Stimulated activated CD4-positive, alpha-beta T cell treated with anti-CD3 and anti-CD28 coated beads, TNF-alpha, amount 100 ng/mL, for 4 hours (primary cell): ENCODE data around the gene UBE2M.
"Not testable (repeated sequence)": the region's sequence is repeated elsewhere in the genome, so short reads cannot be mapped to it uniquely, and the experiment has no call there.

Experiments used
- DNase-seq, 3 experiments: peaks; one replicate each; pipeline ENCODE4 v3.0.0-alpha.2; 2020; ENCODE audit warnings: low read depth in 3 of 3

The UBE2M gene

GRCh38 chr19:58539169-58539559 lies 19.2 kb downstream of the UBE2M start:
- DNase-seq, result not testable (repeated sequence)

DNA sequence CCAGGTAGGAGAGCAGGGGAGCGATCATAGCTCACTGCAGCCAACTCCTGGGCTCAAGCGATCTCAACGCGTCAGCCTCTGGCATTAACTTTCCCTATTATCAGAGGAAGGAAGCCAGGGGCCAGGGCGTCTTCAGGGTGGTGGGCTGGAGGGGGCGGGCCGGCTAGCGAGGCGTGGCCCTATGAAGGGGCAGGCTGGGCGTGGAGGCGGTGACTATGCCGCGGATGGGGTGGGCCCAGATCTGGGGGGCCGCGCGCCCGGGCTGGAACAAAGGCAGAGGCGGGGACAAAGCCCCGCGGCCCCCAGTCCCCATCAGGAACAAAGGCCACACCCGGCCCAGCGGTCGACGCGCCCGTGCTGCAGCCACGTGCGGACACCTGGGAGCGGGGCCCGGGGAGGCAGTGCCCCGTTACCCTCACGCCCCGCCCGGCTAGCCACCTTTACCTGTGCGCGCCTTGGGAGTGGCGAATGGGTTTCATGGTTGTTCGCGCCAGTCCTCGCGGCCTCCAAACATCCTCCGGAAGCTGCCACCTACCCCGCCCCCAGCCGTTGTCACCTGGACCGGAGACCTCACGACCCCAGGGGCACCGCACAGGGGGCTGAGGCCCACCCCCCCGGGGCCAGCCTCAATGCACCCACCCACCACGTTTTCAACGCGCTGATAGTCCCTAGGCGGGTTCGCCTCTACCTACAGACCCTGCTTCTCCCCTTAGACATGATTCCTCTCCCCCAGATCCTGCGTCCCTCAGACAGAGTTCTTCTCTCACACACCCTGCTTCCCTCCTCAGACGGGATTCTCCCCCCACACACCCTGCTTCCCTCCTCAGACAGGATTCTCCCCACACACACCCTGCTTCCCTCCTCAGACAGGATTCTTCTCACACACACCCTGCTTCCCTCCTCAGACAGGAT lies 19.9 kb downstream of the UBE2M start:
- no peak for DNase-seq

DNA sequence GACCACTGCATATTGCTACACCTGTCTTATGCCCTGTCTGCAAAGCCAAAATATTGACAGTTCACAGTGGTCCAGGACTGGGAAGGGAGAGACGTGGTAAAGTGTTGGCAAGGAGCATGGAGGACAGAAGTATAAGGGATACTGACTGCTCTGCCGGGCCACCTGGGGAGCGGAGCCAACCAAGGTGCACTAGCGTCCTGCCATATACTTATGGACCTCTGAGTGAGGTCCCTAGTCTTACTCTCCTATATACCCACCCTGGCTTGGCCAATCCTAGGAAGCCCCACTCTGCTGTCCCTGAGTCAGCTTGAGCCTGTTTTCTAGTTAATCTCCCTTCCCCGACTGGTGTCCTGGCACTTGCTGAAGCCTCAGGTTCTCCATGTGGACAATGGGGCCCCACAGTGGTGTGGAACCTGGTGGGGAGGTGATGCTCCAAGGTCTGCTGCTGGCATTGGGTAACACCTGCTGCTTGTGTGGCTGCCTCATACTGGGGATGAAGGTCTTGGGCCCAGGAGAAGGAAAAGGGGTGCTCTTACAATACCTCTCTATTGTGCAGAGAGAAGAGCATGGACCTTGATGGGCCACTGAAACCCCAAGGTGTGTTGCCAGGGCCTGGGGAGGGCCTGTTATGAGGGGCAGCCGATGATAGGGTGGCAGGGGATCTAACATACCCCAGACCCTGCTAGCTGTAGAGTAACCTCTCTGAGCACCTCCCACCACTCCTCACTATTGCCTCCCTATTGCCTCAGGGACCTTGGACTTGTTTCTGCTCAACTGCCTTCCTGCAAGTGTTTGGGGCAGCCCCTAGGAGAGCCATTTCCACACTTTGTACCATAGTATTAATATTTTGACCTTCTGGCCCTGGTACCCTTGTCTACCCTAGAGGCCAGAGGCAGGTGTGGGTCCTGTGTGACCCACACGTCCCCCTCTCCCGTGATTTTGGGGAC lies 21.3 kb downstream of the UBE2M start:
- DNase-seq, result no peak

GRCh38 chr19:58535857-58536256 lies 22.6 kb downstream of the UBE2M start:
- no peak for DNase-seq

DNA sequence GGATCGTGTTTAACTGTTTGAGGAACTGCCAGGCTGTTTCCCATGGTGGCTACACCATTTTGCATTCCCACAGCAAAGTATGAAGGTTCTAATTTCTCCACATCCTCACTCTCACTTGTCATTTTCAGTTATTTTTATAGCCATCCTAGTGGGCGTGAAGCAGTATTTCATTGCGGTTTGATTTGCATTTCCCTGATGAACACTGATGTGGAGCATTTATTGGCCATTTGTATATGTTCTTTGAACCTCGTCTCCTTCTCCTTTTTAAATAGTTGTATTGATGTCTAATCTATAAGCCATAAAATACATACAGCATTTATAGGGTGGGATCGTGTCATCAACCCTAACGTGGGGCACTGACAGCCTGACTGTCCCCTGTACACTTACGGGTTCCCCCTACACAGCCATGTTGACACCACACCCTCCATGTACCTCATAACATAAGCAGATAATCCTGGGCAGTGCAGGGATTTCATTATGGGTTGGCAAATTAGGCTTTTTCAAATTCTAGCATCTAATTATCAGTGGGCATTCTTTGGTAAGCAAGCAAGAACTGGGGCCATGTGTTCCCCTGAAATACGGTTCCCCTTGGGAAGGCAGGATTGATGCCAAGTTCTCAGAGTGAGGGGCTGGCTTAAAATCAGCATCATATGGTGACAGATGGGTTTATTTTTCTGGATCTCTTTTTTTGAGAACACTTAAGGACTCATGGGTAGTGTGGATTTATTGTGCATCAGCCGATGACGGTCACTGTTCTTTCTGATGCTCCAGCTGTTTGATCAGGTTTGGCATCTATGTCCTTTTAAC lies 27.2 kb downstream of the UBE2M start:
- DNase-seq, result no peak

DNA sequence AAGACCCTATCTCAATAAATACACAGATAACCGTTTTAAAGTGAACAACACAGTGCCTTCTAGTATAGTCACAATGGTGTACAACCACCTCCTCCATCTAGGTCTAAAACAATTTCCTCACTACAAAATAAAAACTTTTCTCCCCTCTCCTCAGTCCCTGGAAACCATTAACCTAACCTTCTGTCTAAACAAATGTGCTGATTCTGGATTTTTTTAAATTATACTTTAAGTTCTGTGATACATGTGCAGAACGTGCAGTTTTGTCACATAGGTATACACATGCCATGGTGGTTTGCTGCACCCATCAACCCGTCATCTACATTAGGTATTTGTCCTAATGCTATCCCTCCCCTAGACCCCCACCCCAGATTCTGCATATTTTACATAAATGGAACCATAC lies 29.0 kb downstream of the UBE2M start:
- DNase-seq, result no peak

DNA sequence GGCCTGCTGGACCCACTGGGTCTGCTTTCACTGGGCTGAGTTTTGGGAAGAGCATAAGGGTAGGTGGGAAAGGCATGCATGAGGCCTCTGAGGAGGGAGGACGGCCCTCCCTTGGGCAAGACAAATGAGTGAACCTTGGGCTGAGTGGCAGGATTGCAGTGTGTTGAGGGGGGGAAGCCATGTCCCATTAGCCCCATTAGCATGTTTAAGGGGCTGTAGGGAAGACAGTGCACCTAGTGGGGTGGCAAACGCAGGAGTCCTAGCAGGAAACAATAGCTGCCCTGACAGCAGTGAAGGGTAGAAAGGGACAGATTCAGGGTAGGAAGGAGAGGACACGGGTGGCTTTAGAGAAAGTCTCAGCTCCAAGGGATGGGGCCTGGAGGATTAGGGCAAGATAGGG lies 35.7 kb downstream of the UBE2M start:
- DNase-seq, result no peak

- DNase-seq, result no peak
Measured at GRCh38 chr19:58521651-58522050, 36.8 kb downstream of the UBE2M start.

GRCh38 chr19:58520257-58520599 lies 38.2 kb downstream of the UBE2M start:
- no peak for DNase-seq

DNA sequence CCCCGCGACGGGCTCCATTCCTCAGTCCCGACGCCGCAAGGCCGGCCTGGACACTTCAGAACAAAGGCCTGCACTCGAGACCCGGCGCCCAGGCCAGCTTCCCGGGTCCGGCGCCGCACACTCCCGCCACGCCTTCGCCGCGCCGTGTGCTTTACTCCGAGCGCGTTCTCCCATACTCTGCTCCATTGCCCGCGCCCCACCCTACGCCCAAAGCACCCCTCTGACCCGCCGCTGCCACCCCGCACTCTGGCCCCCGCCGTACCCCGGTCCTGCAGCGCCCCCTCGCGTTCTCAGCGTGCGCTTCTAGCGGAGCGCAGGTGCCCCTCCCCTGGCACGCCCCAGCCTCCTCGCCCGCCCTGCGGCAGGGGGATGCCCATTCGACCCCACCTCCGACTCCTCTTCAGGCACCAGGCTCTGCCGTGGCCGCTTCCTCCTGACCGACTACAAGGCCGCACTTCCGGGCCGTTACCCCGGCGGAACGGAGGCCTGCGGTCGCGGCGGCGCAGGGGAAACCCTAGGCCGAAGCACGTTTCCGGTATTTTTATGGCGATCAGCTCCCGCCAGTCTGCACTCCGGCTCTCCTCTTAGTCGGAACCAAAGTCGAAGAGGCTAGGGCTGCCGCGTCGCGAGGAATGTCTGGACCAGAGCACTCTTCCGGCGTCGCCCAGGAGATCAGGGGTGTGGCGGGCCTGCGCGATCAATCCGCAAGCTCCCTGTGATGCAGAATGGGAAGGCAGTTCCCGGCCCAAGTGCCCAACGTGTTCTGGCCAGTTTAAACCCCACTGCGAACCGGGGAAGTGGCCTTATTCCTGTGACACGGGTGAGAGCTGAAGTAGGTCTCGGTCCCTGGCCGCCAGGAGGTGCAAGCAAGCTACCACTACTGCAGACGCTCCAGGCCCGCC lies 38.8 kb downstream of the UBE2M start, which contains the start of gene ZBTB45:
Gene ZBTB45, minus strand, starts transcription at position 456 of the 902 bp plus-strand sequence. CDS start 2,137 bp downstream, outside the sequence.
- peak; percentile 73 to 89 (median 74) for DNase-seq

GRCh38 chr19:58519087-58519354 lies 39.4 kb downstream of the UBE2M start:
- DNase-seq, result no peak

DNA sequence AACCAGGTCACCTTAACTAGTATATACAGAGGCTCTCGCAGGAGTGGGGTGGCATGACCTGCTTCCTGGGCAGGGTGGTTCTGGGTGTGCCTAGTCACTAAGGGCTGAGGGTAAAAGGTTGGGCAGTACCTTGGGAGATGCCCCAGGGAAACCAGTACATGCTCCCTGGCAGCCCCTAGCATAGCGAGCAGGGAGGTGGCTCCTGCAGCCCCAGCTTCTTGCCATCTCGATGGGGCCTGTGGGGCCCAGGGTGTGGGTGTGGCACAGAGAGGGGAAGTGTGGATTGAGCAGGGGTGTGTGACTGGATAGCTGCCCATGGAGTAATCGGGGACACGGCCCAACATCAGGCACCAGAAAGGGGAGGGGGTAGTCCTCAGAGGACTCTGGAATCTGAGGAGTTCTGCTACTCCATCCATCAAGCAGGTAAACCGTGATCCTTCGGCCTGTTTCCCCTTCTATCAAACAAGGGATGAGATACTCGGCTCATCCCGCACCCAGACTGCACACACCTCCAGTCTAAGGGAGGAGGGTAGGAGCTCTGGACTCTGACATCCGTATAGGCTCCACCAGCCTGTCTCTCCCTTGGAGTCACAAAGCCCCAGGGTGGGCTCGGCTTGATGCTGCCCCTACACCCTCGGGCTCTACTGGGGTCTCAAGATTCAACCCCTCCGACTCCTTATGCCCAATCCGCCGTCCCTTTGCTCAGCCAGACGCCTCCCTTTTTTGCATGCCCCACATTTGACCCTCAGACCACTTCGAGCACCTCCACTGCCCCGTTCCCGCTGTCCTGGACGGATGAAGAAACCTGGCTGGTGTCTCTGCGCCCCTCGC lies 39.9 kb downstream of the UBE2M start:
- no peak for DNase-seq

DNA sequence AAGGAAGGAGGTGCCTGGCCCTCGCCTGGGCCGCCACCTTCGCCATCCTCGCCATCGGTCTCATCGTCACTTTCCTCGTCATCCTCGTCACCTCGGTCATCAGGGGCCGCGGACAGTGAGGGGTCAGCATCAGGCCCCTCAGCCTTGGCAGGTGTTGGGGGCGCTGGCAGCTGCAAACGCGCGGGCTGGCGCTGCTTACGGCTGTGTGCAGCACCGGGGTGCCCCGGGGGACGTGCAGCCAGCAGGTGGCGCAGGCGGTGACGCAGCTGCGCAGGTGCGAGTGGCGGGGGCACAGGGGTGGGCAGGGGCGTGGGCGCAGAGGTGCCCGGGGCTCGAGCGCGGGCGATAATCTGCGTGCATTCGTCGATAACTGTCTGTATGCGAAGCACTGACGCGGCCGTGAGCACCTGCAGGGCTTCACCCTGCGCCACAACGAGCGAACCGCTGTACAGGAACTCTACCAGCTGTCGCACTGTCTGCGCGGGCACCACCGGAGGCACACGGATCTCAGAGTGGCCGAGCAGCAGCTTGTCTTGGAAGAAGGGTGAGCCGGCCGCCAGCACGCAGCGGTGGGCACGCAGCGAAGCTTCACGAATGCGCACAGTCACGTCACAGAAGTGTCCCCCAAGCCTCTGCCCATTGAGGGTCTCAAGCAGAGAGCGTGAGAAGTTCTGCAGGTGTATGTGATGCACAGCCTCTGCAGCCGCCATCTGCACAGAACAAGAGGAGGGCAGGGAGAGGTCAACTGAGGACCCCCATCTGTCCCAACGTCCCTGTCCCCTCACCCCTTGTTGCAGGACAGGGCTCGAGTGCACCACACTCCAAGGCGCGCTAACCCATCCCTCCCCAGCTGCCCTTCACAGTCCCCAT lies 41.2 kb downstream of the UBE2M start:
- no peak for DNase-seq

GRCh38 chr19:58516246-58516836 lies 42.1 kb downstream of the UBE2M start:
- DNase-seq, result no peak

GRCh38 chr19:58515259-58515658 lies 43.2 kb downstream of the UBE2M start:
- DNase-seq, result no peak

- DNase-seq, result no peak
Measured at GRCh38 chr19:58514564-58515022, 43.8 kb downstream of the UBE2M start.

GRCh38 chr19:58513694-58514563 lies 44.5 kb downstream of the UBE2M start:
- peak; percentile 88 to 93 (median 88) for DNase-seq
